K562 (cell line): ENCODE measurements around the gene NRP1. TPM values are rescaled to one million over a fixed set of nuclear protein-coding genes. Genes with fewer than 3 reads are reported as not detected.

Experiments
- ATAC-seq: fragments of 200-7000 bp; cut with Tn5 transposase; 3 replicates; pipeline ENCODE4 v1.9.1; 2020; ENCODE audit warnings: moderate library complexity
- BruUV-seq: library from RNA; stranded (reverse); fragments of 400-500 nt; replicated peaks from 2 replicates; lab custom pipeline; 2021; lab: Mats Ljungman, UMichigan
- CTCF ChIA-PET: fragments of 300-600 bp; formaldehyde crosslinking; extraction: SDS; loops from one replicate; lab custom pipeline; 2021; ENCODE audit warnings: low intra/inter-chr PET ratio; lab: Yijun Ruan, JAX
- POLR2A ChIA-PET: fragments of 300-600, 350-650 bp; sonication (Branson Sonifier 250); formaldehyde crosslinking; extraction: SDS; loops from one replicate; lab custom pipeline; 2021; ENCODE audit warnings: antibody characterized with exemption, inconsistent platforms; lab: Yijun Ruan, JAX
- DNase-seq, 4 experiments: peaks; one replicate each; pipeline versions ENCODE4 v3.0.0 to v3.0.0-alpha.2; 2011 to 2018; ENCODE audit warnings: low spot score in 3 of 4, mixed read lengths in 3 of 4; ENCODE audit errors: extremely low read depth in 1 of 4
- FAIRE-seq: peaks from 2 replicates; lab custom pipeline; 2011; peaks lifted over from hg19 to GRCh38; lab: Jason Lieb, UNC
- H2AFZ ChIP-seq: 2 replicates; pipeline ENCODE4 v1.6.0; 2011; ENCODE audit warnings: low read depth, low read length, control low read depth, inconsistent platforms
- H3K27ac ChIP-seq: fragments of 200-600 bp; 3 replicates; pipeline ENCODE4 v1.8.0; 2011; ENCODE audit warnings: low read depth, mild to moderate bottlenecking, control low read depth, inconsistent platforms, low read length, moderate library complexity, mixed read lengths; ENCODE audit errors: extremely low read depth
- H3K27me3 ChIP-seq, 2 experiments: fragments of 300-600 bp in 1 of 2; 2 replicates in 1 of 2; 3 replicates in 1 of 2; pipeline versions ENCODE4 v1.6.0 to v1.8.0; 2011; ENCODE audit warnings: inconsistent platforms in 2 of 2, low read length in 2 of 2, mild to moderate bottlenecking in 1 of 2, mixed read lengths in 1 of 2, moderate library complexity in 1 of 2; ENCODE audit not compliant: control insufficient read depth in 2 of 2, insufficient read depth in 2 of 2
- H3K36me3 ChIP-seq: fragments of 300-600 bp; 3 replicates; pipeline ENCODE4 v1.8.0; 2011; ENCODE audit warnings: mild to moderate bottlenecking, low read length, inconsistent platforms; ENCODE audit not compliant: control insufficient read depth, insufficient read depth
- H3K4me1 ChIP-seq, 2 experiments: fragments of 200-600 bp in 1 of 2; replicated peaks in 1 of 2; 2 replicates in 1 of 2; 3 replicates in 1 of 2; pipeline versions ENCODE4 v1.5.1 to v1.8.0; 2011; ENCODE audit warnings: inconsistent platforms in 2 of 2, low read length in 2 of 2, mild to moderate bottlenecking in 1 of 2, mixed read lengths in 1 of 2, moderate library complexity in 1 of 2; ENCODE audit not compliant: control insufficient read depth in 2 of 2, insufficient read depth in 2 of 2
- H3K4me2 ChIP-seq: 2 replicates; pipeline ENCODE4 v1.6.1; 2011; ENCODE audit warnings: low read length, control low read depth, inconsistent platforms, mixed read lengths; ENCODE audit not compliant: insufficient read depth
- H3K4me3 ChIP-seq: fragments of 200-600 bp; sonication (generic), shearing (Covaris generic); 2 replicates; pipeline ENCODE4 v1.5.1; 2016; ENCODE audit warnings: control low read depth, inconsistent platforms
- H3K79me2 ChIP-seq: fragments of 200-600 bp; 3 replicates; pipeline ENCODE4 v1.8.0; 2011; ENCODE audit warnings: low read length, inconsistent platforms; ENCODE audit not compliant: control insufficient read depth, insufficient read depth
- H3K9ac ChIP-seq, 2 experiments: 2 replicates each; pipeline versions ENCODE4 v1.6.0 to v1.6.1; 2011; ENCODE audit warnings: low read depth in 2 of 2, low read length in 2 of 2, control low read depth in 1 of 2, inconsistent platforms in 1 of 2, mild to moderate bottlenecking in 1 of 2, mixed read lengths in 1 of 2; ENCODE audit not compliant: insufficient read depth in 1 of 2
- H3K9me1 ChIP-seq: one replicate; pipeline ENCODE4 v1.6.0; 2011; ENCODE audit warnings: inconsistent platforms, mild to moderate bottlenecking, low read length, moderate library complexity; ENCODE audit not compliant: control insufficient read depth, insufficient read depth
- H3K9me3 ChIP-seq: replicated peaks from 2 replicates; pipeline ENCODE4 v1.5.1; 2011; ENCODE audit warnings: low read depth, low read length, inconsistent platforms; ENCODE audit not compliant: control insufficient read depth, insufficient read depth
- H4K20me1 ChIP-seq: replicated peaks from 2 replicates; pipeline ENCODE4 v1.6.1; 2011; ENCODE audit warnings: low read length, inconsistent platforms, mixed read lengths; ENCODE audit not compliant: control insufficient read depth, insufficient read depth
- BACH1 ChIP-seq: fragments of 200-800 bp; sonication (Bioruptor generic); IDR thresholded peaks from 2 replicates; pipeline ENCODE4 v1.6.1; 2016; ENCODE audit warnings: missing genetic modification characterization, missing compliant biosample characterization
- CHD2 ChIP-seq: IDR thresholded peaks from 2 replicates; pipeline ENCODE4 v1.6.1; 2011; ENCODE audit warnings: low read depth, low read length
- PRMT5 ChIP-seq: sonication (generic); formaldehyde crosslinking; IDR thresholded peaks from 2 replicates; pipeline ENCODE4 v1.5.0; 2020; ENCODE audit warnings: missing genetic modification reagents
- SPI1 ChIP-seq: IDR thresholded peaks from 2 replicates; pipeline ENCODE4 v1.6.1; 2011; ENCODE audit warnings: low read depth, low read length, control low read depth, borderline replicate concordance
- WGBS: fragments of 100-300 bp; shearing (Covaris generic); methylation state at CpG from one replicate; pipeline ENCODE4 v1.1.6; 2016; ENCODE audit warnings: low coverage, mixed read lengths; ENCODE audit not compliant: insufficient coverage; ENCODE audit errors: missing lambda C conversion rate; 5-methylcytosine and 5-hydroxymethylcytosine counted together
- in situ Hi-C: fragments of 300-500 bp; cut with MboI; formaldehyde crosslinking; loops from 4 replicates; pipeline ENCODE4 v1.15.0; 2018; ENCODE audit warnings: inconsistent platforms, mixed read lengths
- intact Hi-C: fragments of 100-400 bp; cut with micrococcal nuclease; formaldehyde crosslinking; loops from 2 replicates; pipeline ENCODE4 v1.14.2; 2022
- polyA plus RNA-seq, 8 experiments: library from polyadenylated mRNA; depleted of rRNA in 4 of 8; stranded (reverse) in 5 of 8; unstranded in 3 of 8; fragments of >200 nt; fragmentation: Nextera tagmentation in 2 of 8; fragmentation: Illumina TruSeq in 1 of 8; extraction: Ambion mirVana in 2 of 8; extraction: Trizol in 1 of 8; gene quantifications; 2 replicates each; pipeline versions ENCODE4 v1.2.1 to v1.2.3, GENCODE V29; 2011 to 2014; ENCODE audit warnings: inconsistent platforms in 1 of 8, missing spikeins in 1 of 8
- total RNA-seq, 7 experiments: library from RNA; depleted of rRNA in 6 of 7; stranded (reverse); fragments of >200 nt in 6 of 7; fragmentation: Illumina TruSeq in 2 of 7; extraction: Trizol in 2 of 7; gene quantifications; 2 replicates each; pipeline versions ENCODE4 v1.2.1 to v1.2.3, GENCODE V29; 2011 to 2021; ENCODE audit warnings: low replicate concordance in 1 of 7
- TF ChIP-seq, protein P1 (sequence below): fragments of 450-650 bp; IDR thresholded peaks from 2 replicates; pipeline ENCODE4 v1.7.0; 2016; ENCODE audit warnings: borderline replicate concordance
- TF ChIP-seq, protein P2 (sequence below): IDR thresholded peaks from 2 replicates; pipeline ENCODE4 v1.6.1; 2011; ENCODE audit not compliant: insufficient read length; ENCODE audit errors: extremely low read depth
- TF ChIP-seq, protein P3 (sequence below): fragments of 450-650 bp; IDR thresholded peaks from 2 replicates; pipeline ENCODE4 v1.6.1; 2018; ENCODE audit not compliant: partially characterized antibody

Gene NRP1
- total and polyA plus RNA-seq, 9 of the 15 experiments (the other 6 are each of a cell fraction or from before 2014, with no cell fraction given) = 0.01 to 0.38 (median 0.04) TPM; not detected in 5

DNA sequence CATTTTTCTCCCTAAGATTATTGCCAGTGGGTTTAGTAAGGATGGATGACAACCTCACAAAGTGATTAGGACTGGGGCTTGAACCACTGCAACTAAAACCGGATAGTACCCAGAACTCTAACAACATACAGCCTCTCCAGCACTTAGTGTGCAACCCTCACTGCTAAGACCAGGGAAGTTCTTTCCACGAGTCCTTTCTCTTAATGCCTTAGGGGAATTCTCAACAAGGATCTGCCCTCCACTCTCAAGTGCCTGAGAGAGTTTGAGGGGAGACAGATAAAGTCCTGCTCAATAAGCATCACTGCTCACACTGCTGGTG lies 104.6 kb downstream of the NRP1 start:
- Histone ChIP-seq H3K27me3 (no peaks in the 10 kb centered on the region; a peak in 2 of 5 replicates), H3K9ac (no peak overlapping the region), H4K20me1 (no peaks in the 10 kb centered on the region), H3K4me2 (no peak overlapping the region), H3K27ac (no peak overlapping the region), H2AFZ (no peak overlapping the region), H3K9me1 (no peaks in the 10 kb centered on the region), H3K4me3 (no peak overlapping the region), H3K9me3 (no peaks in the 10 kb centered on the region), H3K36me3 (no peaks in the 10 kb centered on the region), H3K4me1 (no peaks in the 10 kb centered on the region), H3K79me2 (no peaks in the 10 kb centered on the region)
- no peak for TF ChIP-seq PRMT5 (CRISPR knock-in tag)
- TF ChIP-seq, protein P1, sequence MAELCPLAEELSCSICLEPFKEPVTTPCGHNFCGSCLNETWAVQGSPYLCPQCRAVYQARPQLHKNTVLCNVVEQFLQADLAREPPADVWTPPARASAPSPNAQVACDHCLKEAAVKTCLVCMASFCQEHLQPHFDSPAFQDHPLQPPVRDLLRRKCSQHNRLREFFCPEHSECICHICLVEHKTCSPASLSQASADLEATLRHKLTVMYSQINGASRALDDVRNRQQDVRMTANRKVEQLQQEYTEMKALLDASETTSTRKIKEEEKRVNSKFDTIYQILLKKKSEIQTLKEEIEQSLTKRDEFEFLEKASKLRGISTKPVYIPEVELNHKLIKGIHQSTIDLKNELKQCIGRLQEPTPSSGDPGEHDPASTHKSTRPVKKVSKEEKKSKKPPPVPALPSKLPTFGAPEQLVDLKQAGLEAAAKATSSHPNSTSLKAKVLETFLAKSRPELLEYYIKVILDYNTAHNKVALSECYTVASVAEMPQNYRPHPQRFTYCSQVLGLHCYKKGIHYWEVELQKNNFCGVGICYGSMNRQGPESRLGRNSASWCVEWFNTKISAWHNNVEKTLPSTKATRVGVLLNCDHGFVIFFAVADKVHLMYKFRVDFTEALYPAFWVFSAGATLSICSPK = no peak
- TF ChIP-seq, protein P2, sequence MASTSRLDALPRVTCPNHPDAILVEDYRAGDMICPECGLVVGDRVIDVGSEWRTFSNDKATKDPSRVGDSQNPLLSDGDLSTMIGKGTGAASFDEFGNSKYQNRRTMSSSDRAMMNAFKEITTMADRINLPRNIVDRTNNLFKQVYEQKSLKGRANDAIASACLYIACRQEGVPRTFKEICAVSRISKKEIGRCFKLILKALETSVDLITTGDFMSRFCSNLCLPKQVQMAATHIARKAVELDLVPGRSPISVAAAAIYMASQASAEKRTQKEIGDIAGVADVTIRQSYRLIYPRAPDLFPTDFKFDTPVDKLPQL = no peak
- no peak for TF ChIP-seq SPI1
- no peak for TF ChIP-seq CHD2
- TF ChIP-seq, protein P3, sequence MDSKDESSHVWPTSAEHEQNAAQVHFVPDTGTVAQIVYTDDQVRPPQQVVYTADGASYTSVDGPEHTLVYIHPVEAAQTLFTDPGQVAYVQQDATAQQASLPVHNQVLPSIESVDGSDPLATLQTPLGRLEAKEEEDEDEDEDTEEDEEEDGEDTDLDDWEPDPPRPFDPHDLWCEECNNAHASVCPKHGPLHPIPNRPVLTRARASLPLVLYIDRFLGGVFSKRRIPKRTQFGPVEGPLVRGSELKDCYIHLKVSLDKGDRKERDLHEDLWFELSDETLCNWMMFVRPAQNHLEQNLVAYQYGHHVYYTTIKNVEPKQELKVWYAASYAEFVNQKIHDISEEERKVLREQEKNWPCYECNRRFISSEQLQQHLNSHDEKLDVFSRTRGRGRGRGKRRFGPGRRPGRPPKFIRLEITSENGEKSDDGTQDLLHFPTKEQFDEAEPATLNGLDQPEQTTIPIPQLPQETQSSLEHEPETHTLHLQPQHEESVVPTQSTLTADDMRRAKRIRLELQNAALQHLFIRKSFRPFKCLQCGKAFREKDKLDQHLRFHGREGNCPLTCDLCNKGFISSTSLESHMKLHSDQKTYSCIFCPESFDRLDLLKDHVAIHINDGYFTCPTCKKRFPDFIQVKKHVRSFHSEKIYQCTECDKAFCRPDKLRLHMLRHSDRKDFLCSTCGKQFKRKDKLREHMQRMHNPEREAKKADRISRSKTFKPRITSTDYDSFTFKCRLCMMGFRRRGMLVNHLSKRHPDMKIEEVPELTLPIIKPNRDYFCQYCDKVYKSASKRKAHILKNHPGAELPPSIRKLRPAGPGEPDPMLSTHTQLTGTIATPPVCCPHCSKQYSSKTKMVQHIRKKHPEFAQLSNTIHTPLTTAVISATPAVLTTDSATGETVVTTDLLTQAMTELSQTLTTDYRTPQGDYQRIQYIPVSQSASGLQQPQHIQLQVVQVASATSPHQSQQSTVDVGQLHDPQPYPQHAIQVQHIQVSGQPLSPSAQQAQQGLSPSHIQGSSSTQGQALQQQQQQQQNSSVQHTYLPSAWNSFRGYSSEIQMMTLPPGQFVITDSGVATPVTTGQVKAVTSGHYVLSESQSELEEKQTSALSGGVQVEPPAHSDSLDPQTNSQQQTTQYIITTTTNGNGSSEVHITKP = no peak
- TF ChIP-seq BACH1 (tag) = no peak
- no peak for ATAC-seq
- intact Hi-C loops = no loop called here
- CTCF ChIA-PET = no interaction called here
- no peak for DNase-seq
- 0% methylated on average over 2 of the region's 2 CpGs for WGBS
- FAIRE-seq = no peak
- POLR2A ChIA-PET = no interaction called here
- in situ Hi-C loops = no loop called here
- BruUV-seq = no TSS peak
